Fibroblast of lung (primary cell): Measurements from ENCODE around the gene DDO. TPM values are rescaled to one million over a fixed set of nuclear protein-coding genes. Genes with fewer than 3 reads are reported as not detected.

Source experiments
- DNase-seq, 2 donors: peaks; one replicate each; pipeline versions ENCODE4 v3.0.0 to v3.0.0-alpha.2; 2010; ENCODE audit warnings: low read depth in 2 of 2
- H2AFZ ChIP-seq: 2 replicates; pipeline ENCODE4 v1.5.1; 2012; ENCODE audit warnings: low read length, control low read depth, inconsistent platforms
- H3K27ac ChIP-seq: 2 replicates; pipeline ENCODE4 v1.5.1; 2011; ENCODE audit warnings: low read length, control low read depth; ENCODE audit not compliant: insufficient read depth
- H3K27me3 ChIP-seq: 2 replicates; pipeline ENCODE4 v1.5.1; 2011; ENCODE audit warnings: mild to moderate bottlenecking, low read length; ENCODE audit not compliant: control insufficient read depth, insufficient read depth
- H3K36me3 ChIP-seq: 2 replicates; pipeline ENCODE4 v1.5.1; 2011; ENCODE audit warnings: low read length; ENCODE audit not compliant: control insufficient read depth, insufficient read depth
- H3K4me1 ChIP-seq: 2 replicates; pipeline ENCODE4 v1.5.1; 2011; ENCODE audit warnings: low read length; ENCODE audit not compliant: control insufficient read depth, insufficient read depth; ENCODE audit errors: extremely low read depth
- H3K4me2 ChIP-seq: 2 replicates; pipeline ENCODE4 v1.5.1; 2011; ENCODE audit warnings: low read length, control low read depth; ENCODE audit not compliant: insufficient read depth; ENCODE audit errors: extremely low read depth
- H3K4me3 ChIP-seq, 4 experiments: fragments of 200-600 bp in 1 of 4; sonication (generic) in 1 of 4; replicated peaks in 1 of 4; 2 replicates each; pipeline ENCODE4 v1.5.1; 2011 to 2016; ENCODE audit warnings: low read length in 4 of 4, low read depth in 3 of 4, mild to moderate bottlenecking in 3 of 4, control low read depth in 2 of 4, inconsistent platforms in 1 of 4, mixed read lengths in 1 of 4; ENCODE audit not compliant: insufficient read depth in 1 of 4; ENCODE audit errors: control extremely low read depth in 1 of 4
- H3K79me2 ChIP-seq: 2 replicates; pipeline ENCODE4 v1.5.1; 2012; ENCODE audit warnings: mild to moderate bottlenecking, low read length, inconsistent platforms; ENCODE audit not compliant: control insufficient read depth, insufficient read depth
- H3K9ac ChIP-seq: 2 replicates; pipeline ENCODE4 v1.5.1; 2011; ENCODE audit warnings: mild to moderate bottlenecking, low read length, control low read depth; ENCODE audit not compliant: insufficient read depth
- H3K9me3 ChIP-seq: 2 replicates; pipeline ENCODE4 v1.5.1; 2012; ENCODE audit warnings: low read depth, low read length; ENCODE audit not compliant: control insufficient read depth, insufficient read depth
- H4K20me1 ChIP-seq: 2 replicates; pipeline ENCODE4 v1.5.1; 2011; ENCODE audit warnings: low read length; ENCODE audit not compliant: control insufficient read depth, insufficient read depth; ENCODE audit errors: extremely low read depth
- EZH2 ChIP-seq: IDR thresholded peaks from 2 replicates; pipeline ENCODE4 v1.5.1; 2012; ENCODE audit warnings: low read length, control low read depth, mild to moderate bottlenecking; ENCODE audit errors: missing control alignments
- polyA plus RNA-seq, 2 donors: library from polyadenylated mRNA; depleted of rRNA in 1 of 2; stranded (reverse) in 1 of 2; unstranded in 1 of 2; fragments of >200 nt; gene quantifications; 2 replicates each; pipeline ENCODE4 v1.2.1, GENCODE V29; 2011 to 2012; ENCODE audit warnings: missing spikeins in 1 of 2
- total RNA-seq: library from RNA; depleted of rRNA; stranded (reverse); fragments of >200 nt; gene quantifications from 2 replicates; pipeline ENCODE4 v1.2.1, GENCODE V29; 2014
- TF ChIP-seq, protein P1 (sequence below), 2 donors: IDR thresholded peaks in 1 of 2; conservative IDR thresholded peaks in 1 of 2; 1 replicate in 1 of 2; 2 replicates in 1 of 2; pipeline ENCODE4 v1.5.1; 2011 to 2012; ENCODE audit warnings: low read length in 2 of 2, control low read depth in 1 of 2, inconsistent platforms in 1 of 2, low read depth in 1 of 2, mild to moderate bottlenecking in 1 of 2

The DDO gene
- total and polyA plus RNA-seq, 2 donors (not counting 1 experiment from before 2014, with no cell fraction given): 3.9 to 12.2 TPM

DNA sequence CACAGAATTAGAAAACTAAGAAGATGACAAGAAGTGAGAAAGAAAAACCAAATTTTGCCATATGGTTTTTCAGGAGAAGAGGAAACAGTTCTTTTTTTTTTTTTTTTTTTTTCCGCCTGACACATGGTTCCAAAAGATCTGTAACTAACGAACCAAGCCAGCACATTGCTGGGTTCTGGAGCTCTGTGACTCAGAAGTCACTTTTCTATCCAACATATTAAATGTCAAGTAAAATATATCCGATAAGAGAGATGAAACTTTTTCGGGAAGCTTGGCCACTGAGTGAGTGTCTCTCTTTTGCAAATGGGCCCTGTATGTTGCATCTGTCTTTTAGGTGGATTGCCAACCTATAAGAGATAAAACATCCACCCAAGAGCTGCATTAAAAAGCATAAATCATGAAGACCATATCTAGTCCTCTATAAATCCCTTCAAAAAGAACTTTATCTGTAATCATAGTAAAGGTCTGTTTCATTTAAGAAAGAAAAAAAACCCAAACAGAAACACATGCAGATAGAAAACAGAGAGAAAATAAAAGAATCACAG, 61.8 kb downstream of the DDO start:
- Histone ChIP-seq H3K9ac (no peak overlapping the region), H3K27ac (no peak overlapping the region), H4K20me1 (no peaks in the 10 kb centered on the region), H3K36me3 (no peaks in the 10 kb centered on the region), H3K27me3 (peaks cover 8% of the 10 kb centered on the region), H3K4me2 (no peak overlapping the region), H3K79me2 (no peaks in the 10 kb centered on the region), H3K9me3 (no peaks in the 10 kb centered on the region), H2AFZ (no peak overlapping the region), H3K4me3 (no peak overlapping the region), H3K4me1 (no peaks in the 10 kb centered on the region)
- TF ChIP-seq, protein P1, sequence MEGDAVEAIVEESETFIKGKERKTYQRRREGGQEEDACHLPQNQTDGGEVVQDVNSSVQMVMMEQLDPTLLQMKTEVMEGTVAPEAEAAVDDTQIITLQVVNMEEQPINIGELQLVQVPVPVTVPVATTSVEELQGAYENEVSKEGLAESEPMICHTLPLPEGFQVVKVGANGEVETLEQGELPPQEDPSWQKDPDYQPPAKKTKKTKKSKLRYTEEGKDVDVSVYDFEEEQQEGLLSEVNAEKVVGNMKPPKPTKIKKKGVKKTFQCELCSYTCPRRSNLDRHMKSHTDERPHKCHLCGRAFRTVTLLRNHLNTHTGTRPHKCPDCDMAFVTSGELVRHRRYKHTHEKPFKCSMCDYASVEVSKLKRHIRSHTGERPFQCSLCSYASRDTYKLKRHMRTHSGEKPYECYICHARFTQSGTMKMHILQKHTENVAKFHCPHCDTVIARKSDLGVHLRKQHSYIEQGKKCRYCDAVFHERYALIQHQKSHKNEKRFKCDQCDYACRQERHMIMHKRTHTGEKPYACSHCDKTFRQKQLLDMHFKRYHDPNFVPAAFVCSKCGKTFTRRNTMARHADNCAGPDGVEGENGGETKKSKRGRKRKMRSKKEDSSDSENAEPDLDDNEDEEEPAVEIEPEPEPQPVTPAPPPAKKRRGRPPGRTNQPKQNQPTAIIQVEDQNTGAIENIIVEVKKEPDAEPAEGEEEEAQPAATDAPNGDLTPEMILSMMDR (conservative IDR thresholded peaks at IDR 0.05 in 1 of 2, IDR thresholded peaks at IDR 0.05 in 1 of 2; ENCODE audit: low read depth in 1 of 2, low read length in 2 of 2): no peak
- TF ChIP-seq EZH2: no peak
- DNase-seq: no peak

GRCh38 chr6:110352563-110353262, 62.7 kb downstream of the DDO start:
- H3K9ac ChIP-seq: no peak overlapping the region
- no peaks in the 10 kb centered on the region for H3K79me2 ChIP-seq
- no peak overlapping the region for H2AFZ ChIP-seq
- H3K27ac ChIP-seq: no peak overlapping the region
- H3K36me3 ChIP-seq: no peaks in the 10 kb centered on the region
- TF ChIP-seq EZH2: no peak
- TF ChIP-seq, protein P1 (conservative IDR thresholded peaks at IDR 0.05 in 1 of 2, IDR thresholded peaks at IDR 0.05 in 1 of 2; ENCODE audit: low read depth in 1 of 2, low read length in 2 of 2): no peak
- peak; percentile 57 to 66 for DNase-seq
- H3K27me3 ChIP-seq: peaks cover 5% of the 10 kb centered on the region
- no peak overlapping the region for H3K4me3 ChIP-seq
- no peak overlapping the region for H3K4me2 ChIP-seq
- H4K20me1 ChIP-seq: no peaks in the 10 kb centered on the region
- no peaks in the 10 kb centered on the region for H3K4me1 ChIP-seq
- no peaks in the 10 kb centered on the region for H3K9me3 ChIP-seq

- H3K9ac ChIP-seq: no peak overlapping the region
Observed at GRCh38 chr6:110351986-110352385, 63.4 kb downstream of the DDO start.

More at GRCh38 chr6:110351986-110352385, 63.4 kb downstream of the DDO start:
- TF ChIP-seq, protein P1 (conservative IDR thresholded peaks at IDR 0.05 in 1 of 2, IDR thresholded peaks at IDR 0.05 in 1 of 2; ENCODE audit: low read depth in 1 of 2, low read length in 2 of 2): no peak
- no peak for TF ChIP-seq EZH2
- Histone ChIP-seq H3K27me3 (no peaks in the 10 kb centered on the region), H3K4me1 (no peaks in the 10 kb centered on the region), H3K4me3 (no peak overlapping the region), H3K36me3 (no peaks in the 10 kb centered on the region), H3K4me2 (no peak overlapping the region), H2AFZ (no peak overlapping the region), H4K20me1 (no peaks in the 10 kb centered on the region), H3K79me2 (no peaks in the 10 kb centered on the region), H3K9me3 (no peaks in the 10 kb centered on the region), H3K27ac (no peak overlapping the region)
- no peak for DNase-seq
